Neural cell (in vitro differentiated cells): Measurements from ENCODE around the gene EIF5. TPM values are rescaled to one million over a fixed set of nuclear protein-coding genes. Genes with fewer than 3 reads are reported as not detected.

ENCODE experiments used
- H2AFZ ChIP-seq: fragments of 200-600, 300-800 bp; sonication (generic), shearing (Covaris generic); 2 replicates; pipeline ENCODE4 v1.6.0; 2014; ENCODE audit warnings: low read depth, mild to moderate bottlenecking, antibody characterized with exemption, low read length, moderate library complexity
- H3F3A ChIP-seq: fragments of 200-600 bp; shearing (Covaris generic); 2 replicates; pipeline ENCODE4 v1.6.1; 2016; ENCODE audit warnings: mild to moderate bottlenecking, moderate library complexity, mixed read lengths, antibody characterized with exemption, low read length; ENCODE audit not compliant: insufficient read depth, poor library complexity, severe bottlenecking
- H3K27ac ChIP-seq: fragments of 200-600, 300-800 bp; sonication (generic), shearing (Covaris generic); 2 replicates; pipeline ENCODE4 v1.5.1; 2014; ENCODE audit warnings: mild to moderate bottlenecking, low read length, moderate library complexity
- H3K27me3 ChIP-seq: fragments of 300-800, 200-600 bp; sonication (generic), shearing (Covaris generic); 2 replicates; pipeline ENCODE4 v1.6.0; 2014; ENCODE audit warnings: mild to moderate bottlenecking, low read depth, low read length, moderate library complexity; ENCODE audit not compliant: insufficient read depth
- H3K36me3 ChIP-seq: fragments of 300-800, 200-600 bp; sonication (generic), shearing (Covaris generic); 2 replicates; pipeline ENCODE4 v1.5.1; 2014; ENCODE audit warnings: mild to moderate bottlenecking, antibody characterized with exemption, low read length, moderate library complexity; ENCODE audit not compliant: insufficient read depth
- H3K4me2 ChIP-seq: fragments of 300-800, 200-600 bp; sonication (generic), shearing (Covaris generic); 2 replicates; pipeline ENCODE4 v1.6.0; 2014; ENCODE audit warnings: mild to moderate bottlenecking, low read length
- H3K4me3 ChIP-seq: fragments of 300-800, 200-600 bp; sonication (generic), shearing (Covaris generic); 2 replicates; pipeline ENCODE4 v1.5.1; 2014; ENCODE audit warnings: mild to moderate bottlenecking, low read length, moderate library complexity
- H3K79me2 ChIP-seq: fragments of 200-600 bp; shearing (Covaris generic); replicated peaks from 2 replicates; pipeline ENCODE4 v1.6.0; 2014; ENCODE audit warnings: mild to moderate bottlenecking, low read length, moderate library complexity; ENCODE audit not compliant: insufficient read depth
- H3K9ac ChIP-seq: fragments of 300-800, 200-600 bp; sonication (generic), shearing (Covaris generic); 2 replicates; pipeline ENCODE4 v1.6.1; 2016; ENCODE audit warnings: mild to moderate bottlenecking, low read length, mixed read lengths
- H3K9me2 ChIP-seq: fragments of 200-600 bp; shearing (Covaris generic); 2 replicates; pipeline ENCODE4 v1.6.1; 2016; ENCODE audit warnings: mild to moderate bottlenecking, low read length, mixed read lengths; ENCODE audit not compliant: insufficient read depth
- H3K9me3 ChIP-seq: fragments of 200-600, 300-800 bp; sonication (generic), shearing (Covaris generic); 2 replicates; pipeline ENCODE4 v1.6.1; 2016; ENCODE audit warnings: mild to moderate bottlenecking, mixed run types, low read length, moderate library complexity, mixed read lengths
- H4K20me1 ChIP-seq: fragments of 200-600 bp; shearing (Covaris generic); 2 replicates; pipeline ENCODE4 v1.6.1; 2016; ENCODE audit warnings: mild to moderate bottlenecking, mixed run types; ENCODE audit not compliant: insufficient read depth
- CTCF ChIP-seq: fragments of 450-650 bp; IDR thresholded peaks from 2 replicates; pipeline ENCODE4 v1.5.1; 2014; ENCODE audit warnings: antibody characterized with exemption, mild to moderate bottlenecking, moderate library complexity; ENCODE audit not compliant: poor library complexity, severe bottlenecking
- EP300 ChIP-seq: fragments of 450-650 bp; conservative IDR thresholded peaks from 2 replicates; pipeline ENCODE4 v1.6.1; 2014; ENCODE audit warnings: antibody characterized with exemption, mild to moderate bottlenecking, moderate library complexity; ENCODE audit not compliant: poor library complexity, severe bottlenecking
- EZH2 ChIP-seq: fragments of 200-600, 300-800 bp; shearing (Covaris generic), sonication (generic); IDR thresholded peaks from 2 replicates; pipeline ENCODE4 v1.6.1; 2014; ENCODE audit warnings: antibody characterized with exemption, low read length, borderline replicate concordance, mild to moderate bottlenecking; ENCODE audit not compliant: insufficient read depth, poor library complexity, severe bottlenecking
- MXI1 ChIP-seq: fragments of 450-650 bp; conservative IDR thresholded peaks from 2 replicates; pipeline ENCODE4 v1.6.1; 2014; ENCODE audit warnings: antibody characterized with exemption, mild to moderate bottlenecking; ENCODE audit not compliant: poor library complexity, severe bottlenecking
- POLR2AphosphoS5 ChIP-seq: IDR thresholded peaks from 2 replicates; pipeline ENCODE4 v1.6.1; 2012
- RAD21 ChIP-seq: fragments of 450-650 bp; conservative IDR thresholded peaks from 2 replicates; pipeline ENCODE4 v1.6.1; 2014; ENCODE audit warnings: antibody characterized with exemption, mild to moderate bottlenecking, moderate library complexity
- REST ChIP-seq: IDR thresholded peaks from 2 replicates; pipeline ENCODE4 v1.6.1; 2012; ENCODE audit warnings: borderline replicate concordance
- SMC3 ChIP-seq: fragments of 450-650 bp; conservative IDR thresholded peaks from 2 replicates; pipeline ENCODE4 v1.6.1; 2014; ENCODE audit warnings: antibody characterized with exemption, mild to moderate bottlenecking, moderate library complexity; ENCODE audit not compliant: poor library complexity
- TAF1 ChIP-seq: IDR thresholded peaks from 2 replicates; pipeline ENCODE4 v1.6.1; 2012; ENCODE audit warnings: low read depth
- polyA plus RNA-seq: library from polyadenylated mRNA; depleted of rRNA; stranded (reverse); fragments of >200 nt; gene quantifications from 2 replicates; pipeline ENCODE4 v1.2.3, GENCODE V29; 2014

Gene EIF5
- polyA plus RNA-seq, 1 donor from 2014 or later, result 188 TPM

GRCh38 chr14:103367995-103368394 is 34.0 kb downstream of the EIF5 start:
- Histone ChIP-seq H2AFZ (no peak overlapping the region), H3K79me2 (no peaks in the 10 kb centered on the region), H3F3A (no peaks in the 10 kb centered on the region), H3K27me3 (no peaks in the 10 kb centered on the region), H3K36me3 (no peaks in the 10 kb centered on the region), H3K4me3 (no peak overlapping the region), H3K9me2 (no peaks in the 10 kb centered on the region), H3K9me3 (no peaks in the 10 kb centered on the region), H3K4me2 (no peak overlapping the region), H3K9ac (no peak overlapping the region), H4K20me1 (no peaks in the 10 kb centered on the region), H3K27ac (no peak overlapping the region)
- TF ChIP-seq MXI1, result no peak
- no peak for TF ChIP-seq POLR2AphosphoS5
- no peak for TF ChIP-seq REST
- no peak for TF ChIP-seq RAD21
- TF ChIP-seq EZH2, result no peak
- TF ChIP-seq TAF1, result no peak
- no peak for TF ChIP-seq CTCF
- TF ChIP-seq EP300, result no peak
- no peak for TF ChIP-seq SMC3

GRCh38 chr14:103370087-103370486 is 36.0 kb downstream of the EIF5 start:
- no peaks in the 10 kb centered on the region for H3K9me3 ChIP-seq
- no peaks in the 10 kb centered on the region for H3K79me2 ChIP-seq
- H3K4me2 ChIP-seq, result no peak overlapping the region
- H3K9ac ChIP-seq, result no peak overlapping the region
- H3K9me2 ChIP-seq, result no peaks in the 10 kb centered on the region
- TF ChIP-seq SMC3, result no peak
- TF ChIP-seq EZH2, result no peak
- no peak for TF ChIP-seq REST
- no peak for TF ChIP-seq MXI1
- no peak for TF ChIP-seq TAF1
- TF ChIP-seq POLR2AphosphoS5, result no peak
- TF ChIP-seq EP300, result no peak
- no peak for TF ChIP-seq RAD21
- TF ChIP-seq CTCF, result no peak
- no peaks in the 10 kb centered on the region for H3K36me3 ChIP-seq
- no peaks in the 10 kb centered on the region for H4K20me1 ChIP-seq
- H3K4me3 ChIP-seq, result no peak overlapping the region
- no peaks in the 10 kb centered on the region for H3F3A ChIP-seq
- no peaks in the 10 kb centered on the region for H3K27me3 ChIP-seq
- H2AFZ ChIP-seq, result no peak overlapping the region
- H3K27ac ChIP-seq, result no peak overlapping the region
